ENCODE results near the gene CCER1. TPM values are rescaled to one million over a fixed set of nuclear protein-coding genes. Genes with fewer than 3 reads are reported as not detected.

CCER1 gene
- total and polyA plus RNA-seq, 9 of the 15 experiments (the other 6 are each of a cell fraction or from before 2014, with no cell fraction given) = not detected

DNA sequence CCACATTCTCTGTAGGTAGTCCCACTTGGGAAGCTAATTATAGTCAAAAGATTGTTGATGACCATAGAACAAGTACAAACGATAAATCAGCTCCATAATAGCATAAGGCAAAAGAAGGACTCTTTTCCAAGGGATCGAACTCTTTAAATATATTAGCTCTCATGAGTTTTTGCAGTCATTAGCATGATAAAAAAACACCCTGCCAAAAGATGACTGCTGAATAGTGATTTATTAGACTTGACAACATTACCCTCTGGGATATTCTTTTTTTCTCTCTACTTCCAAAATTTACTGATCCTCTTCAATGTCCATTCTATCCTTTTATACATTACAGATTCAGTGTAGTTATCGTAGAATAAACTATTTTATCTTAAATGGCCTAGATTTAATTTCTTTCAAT, 35.6 kb upstream of the CCER1 start:
- POLR2A ChIA-PET = no interaction called here
- in situ Hi-C loops (cut with MboI) = loop anchor here (25.0 kb wide), 1 partner anchor 347 kb away; no protein-coding TSS in a partner anchor
- no TSS peak for BruUV-seq (replicated peaks)

More for the DNA sequence above, 35.6 kb upstream of the CCER1 start:
- CTCF ChIA-PET (ENCODE audit: low intra/inter-chr PET ratio) = no interaction called here
- Histone ChIP-seq H3K9me3 (replicated peaks; ENCODE audit: control insufficient read depth, insufficient read depth, low read depth, low read length) (no peaks in the 10 kb centered on the region), H3K4me1 (replicated peaks in 1 of 2; ENCODE audit: control insufficient read depth in 2 of 2, insufficient read depth in 2 of 2, low read length in 2 of 2) (no peaks in the 10 kb centered on the region), H3K36me3 (ENCODE audit: control insufficient read depth, insufficient read depth, low read length) (no peaks in the 10 kb centered on the region), H3K4me2 (ENCODE audit: insufficient read depth, low read length) (no peak overlapping the region), H4K20me1 (replicated peaks; ENCODE audit: control insufficient read depth, insufficient read depth, low read length) (no peaks in the 10 kb centered on the region), H3K9me1 (ENCODE audit: control insufficient read depth, insufficient read depth, low read length) (no peaks in the 10 kb centered on the region), H3K27ac (ENCODE audit: extremely low read depth, low read depth, low read length) (no peak overlapping the region), H2AFZ (ENCODE audit: low read depth, low read length) (no peak overlapping the region), H3K27me3 (ENCODE audit: control insufficient read depth in 2 of 2, insufficient read depth in 2 of 2, low read length in 2 of 2) (no peaks in the 10 kb centered on the region), H3K4me3 (no peak overlapping the region), H3K9ac (ENCODE audit: insufficient read depth in 1 of 2, low read depth in 2 of 2, low read length in 2 of 2) (no peak overlapping the region), H3K79me2 (ENCODE audit: control insufficient read depth, insufficient read depth, low read length) (no peaks in the 10 kb centered on the region)
- 2% methylated on average over 3 of the region's 3 CpGs for WGBS (ENCODE audit: insufficient coverage, low coverage, missing lambda C conversion rate)
- FAIRE-seq = no peak
- TF ChIP-seq, protein P1, sequence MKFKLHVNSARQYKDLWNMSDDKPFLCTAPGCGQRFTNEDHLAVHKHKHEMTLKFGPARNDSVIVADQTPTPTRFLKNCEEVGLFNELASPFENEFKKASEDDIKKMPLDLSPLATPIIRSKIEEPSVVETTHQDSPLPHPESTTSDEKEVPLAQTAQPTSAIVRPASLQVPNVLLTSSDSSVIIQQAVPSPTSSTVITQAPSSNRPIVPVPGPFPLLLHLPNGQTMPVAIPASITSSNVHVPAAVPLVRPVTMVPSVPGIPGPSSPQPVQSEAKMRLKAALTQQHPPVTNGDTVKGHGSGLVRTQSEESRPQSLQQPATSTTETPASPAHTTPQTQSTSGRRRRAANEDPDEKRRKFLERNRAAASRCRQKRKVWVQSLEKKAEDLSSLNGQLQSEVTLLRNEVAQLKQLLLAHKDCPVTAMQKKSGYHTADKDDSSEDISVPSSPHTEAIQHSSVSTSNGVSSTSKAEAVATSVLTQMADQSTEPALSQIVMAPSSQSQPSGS (CRISPR knock-in tag; IDR thresholded peaks at IDR 0.05) = no peak
- TF ChIP-seq THRAP3 (IDR thresholded peaks at IDR 0.05; ENCODE audit: borderline replicate concordance) = no peak
- no peak for TF ChIP-seq ZNF24 (IDR thresholded peaks at IDR 0.05)
- TF ChIP-seq, protein P2, sequence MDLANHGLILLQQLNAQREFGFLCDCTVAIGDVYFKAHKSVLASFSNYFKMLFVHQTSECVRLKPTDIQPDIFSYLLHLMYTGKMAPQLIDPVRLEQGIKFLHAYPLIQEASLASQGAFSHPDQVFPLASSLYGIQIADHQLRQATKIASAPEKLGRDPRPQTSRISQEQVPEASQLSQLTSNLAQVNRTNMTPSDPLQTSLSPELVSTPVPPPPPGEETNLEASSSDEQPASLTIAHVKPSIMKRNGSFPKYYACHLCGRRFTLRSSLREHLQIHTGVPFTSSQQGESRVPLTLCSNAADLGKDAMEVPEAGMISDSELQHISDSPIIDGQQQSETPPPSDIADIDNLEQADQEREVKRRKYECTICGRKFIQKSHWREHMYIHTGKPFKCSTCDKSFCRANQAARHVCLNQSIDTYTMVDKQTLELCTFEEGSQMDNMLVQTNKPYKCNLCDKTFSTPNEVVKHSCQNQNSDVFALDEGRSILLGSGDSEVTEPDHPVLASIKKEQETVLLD (IDR thresholded peaks at IDR 0.05) = no peak
- TF ChIP-seq NELFE (IDR thresholded peaks at IDR 0.05; ENCODE audit: insufficient read depth, insufficient read length) = no peak
- TF ChIP-seq CBFB (CRISPR knock-in tag; IDR thresholded peaks at IDR 0.05) = no peak
- no peak for TF ChIP-seq PML (IDR thresholded peaks at IDR 0.05; ENCODE audit: low read length)
- TF ChIP-seq HDAC6 (IDR thresholded peaks at IDR 0.05; ENCODE audit: low read depth, low read length) = no peak
- TF ChIP-seq SFPQ (IDR thresholded peaks at IDR 0.05; ENCODE audit: low read depth, low read length) = no peak
- no peak for TF ChIP-seq L3MBTL2 (IDR thresholded peaks at IDR 0.05)
- no peak for TF ChIP-seq PHF20 (IDR thresholded peaks at IDR 0.05; ENCODE audit: partially characterized antibody)
- TF ChIP-seq FOXK2 (conservative IDR thresholded peaks at IDR 0.05 in 1 of 2, IDR thresholded peaks at IDR 0.05 in 1 of 2; ENCODE audit: low read depth in 2 of 2) = no peak
- no peak for TF ChIP-seq RCOR1 (IDR thresholded peaks at IDR 0.05; ENCODE audit: borderline replicate concordance in 1 of 2, low read depth in 2 of 2, low read length in 2 of 2)
- no peak for TF ChIP-seq ZNF408 (CRISPR knock-in tag; IDR thresholded peaks at IDR 0.05; ENCODE audit: low read depth)
- TF ChIP-seq ZNF347 (CRISPR knock-in tag; IDR thresholded peaks at IDR 0.05; ENCODE audit: low read depth) = no peak
- no peak for TF ChIP-seq SMARCC2 (IDR thresholded peaks at IDR 0.05; ENCODE audit: low read depth)
- no peak for TF ChIP-seq ZNF77 (CRISPR knock-in tag; IDR thresholded peaks at IDR 0.05)
- TF ChIP-seq MAFG (tag; conservative IDR thresholded peaks at IDR 0.05) = no peak
- TF ChIP-seq PRMT5 (CRISPR knock-in tag; IDR thresholded peaks at IDR 0.05) = no peak
- no peak for TF ChIP-seq BRCA1 (IDR thresholded peaks at IDR 0.05)
- no peak for TF ChIP-seq BRCA1 (CRISPR knock-in tag; IDR thresholded peaks at IDR 0.05)
- intact Hi-C loops (cut with micrococcal nuclease) = no loop called here
- no peak for DNase-seq (ENCODE audit: extremely low read depth in 1 of 4, low spot score in 3 of 4)
- ATAC-seq = no peak

Data from K562 (cell line).